ENCODE measurements around the gene ZNF513. TPM values are rescaled to one million over a fixed set of nuclear protein-coding genes. Genes with fewer than 3 reads are reported as not detected.
"Not testable (repeated sequence)": the region's sequence is repeated elsewhere in the genome, so short reads cannot be mapped to it uniquely, and the experiment has no call there.

ZNF513 gene, protein sequence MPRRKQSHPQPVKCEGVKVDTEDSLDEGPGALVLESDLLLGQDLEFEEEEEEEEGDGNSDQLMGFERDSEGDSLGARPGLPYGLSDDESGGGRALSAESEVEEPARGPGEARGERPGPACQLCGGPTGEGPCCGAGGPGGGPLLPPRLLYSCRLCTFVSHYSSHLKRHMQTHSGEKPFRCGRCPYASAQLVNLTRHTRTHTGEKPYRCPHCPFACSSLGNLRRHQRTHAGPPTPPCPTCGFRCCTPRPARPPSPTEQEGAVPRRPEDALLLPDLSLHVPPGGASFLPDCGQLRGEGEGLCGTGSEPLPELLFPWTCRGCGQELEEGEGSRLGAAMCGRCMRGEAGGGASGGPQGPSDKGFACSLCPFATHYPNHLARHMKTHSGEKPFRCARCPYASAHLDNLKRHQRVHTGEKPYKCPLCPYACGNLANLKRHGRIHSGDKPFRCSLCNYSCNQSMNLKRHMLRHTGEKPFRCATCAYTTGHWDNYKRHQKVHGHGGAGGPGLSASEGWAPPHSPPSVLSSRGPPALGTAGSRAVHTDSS
- total RNA-seq (10 to 100 TPM; 20.6 to 27.0 (median 21.9) TPM), total RNA-seq (12.6 to 49.8 (median 26.4) reads per million in 29 experiments)
- total RNA-seq (2013): 9.9 TPM

DNA sequence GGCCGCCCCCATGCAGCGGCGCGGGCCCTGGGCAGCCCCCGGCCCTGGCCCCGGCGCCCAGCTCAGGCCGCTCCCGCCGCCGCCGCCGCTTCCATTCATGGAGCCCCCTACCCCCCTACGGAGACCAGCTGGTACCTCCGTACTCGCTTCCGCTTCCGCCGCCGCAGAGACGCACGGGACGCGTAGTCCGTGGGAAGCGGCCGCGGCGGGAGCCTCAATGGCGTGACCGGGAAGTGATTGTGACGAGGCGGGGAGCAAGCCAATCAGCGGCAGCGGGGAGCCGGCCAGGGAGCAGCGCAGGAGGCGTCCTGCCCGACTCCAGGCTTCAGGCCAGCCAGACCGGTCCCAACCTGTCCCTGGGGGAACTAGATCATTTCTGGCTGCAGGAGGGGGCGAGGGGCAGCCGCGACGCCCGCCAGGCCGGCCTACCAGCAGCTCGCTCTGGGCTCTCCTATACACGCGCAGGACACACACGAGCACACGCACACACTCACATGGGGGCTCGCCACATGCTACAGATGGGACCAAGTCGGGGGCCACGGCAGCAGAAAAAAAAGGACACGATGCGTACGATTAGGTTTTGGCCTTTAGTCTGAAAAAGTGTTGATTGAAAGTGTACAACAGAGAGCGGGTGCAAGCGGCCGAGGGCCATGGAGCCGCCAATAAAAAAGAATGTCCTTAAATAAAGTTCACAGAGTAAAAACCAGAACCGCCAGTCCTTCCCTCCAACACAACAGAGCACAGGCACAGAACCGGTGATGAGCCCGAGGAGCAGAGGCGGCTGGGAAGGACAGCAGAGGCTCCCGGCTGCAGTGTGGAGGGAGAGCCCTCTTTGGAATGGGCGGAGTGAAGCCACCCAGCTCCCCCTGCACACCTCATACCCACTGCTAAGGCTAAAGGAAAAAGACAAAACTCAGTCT lies at the start of gene ZNF513:
ZNF513 (minus strand) TSS at position 109 of the 920 bp plus-strand sequence. CDS start 208 bp downstream, outside the sequence.
- DNase-seq: peak; percentile 62 to 92 (median 82)
- peak within 1 kb of the TSS; percentile 88 to 94 for H3K27ac Mint-ChIP-seq
- H3K36me3 Mint-ChIP-seq: peaks cover 44% of the 10 kb centered on the region
- WGBS (ENCODE audit: insufficient coverage): 10% methylated on average over 51 of the region's 67 CpGs
- Histone ChIP-seq H3K36me3 (ENCODE audit: control insufficient read depth in 2 of 2, extremely low read depth in 1 of 2, insufficient read depth in 1 of 2, low read length in 1 of 2) (peaks cover 29 to 55% of the 10 kb centered on the region in 2 donors), H3K27me3 (replicated peaks in 1 of 2; ENCODE audit: control insufficient read depth in 2 of 2, extremely low read depth in 1 of 2, insufficient read depth in 2 of 2, low read length in 1 of 2) (no peaks in the 10 kb centered on the region), H3K4me3 (ENCODE audit: control insufficient read depth in 1 of 2, extremely low read depth in 1 of 2, low read length in 1 of 2) (peak within 1 kb of the TSS; percentile 68 to 78), H3K4me1 (ENCODE audit: control insufficient read depth in 1 of 2, extremely low read depth in 1 of 2, insufficient read depth in 2 of 2, low read length in 2 of 2) (peaks cover 8 to 18% of the 10 kb centered on the region in 2 experiments), H3K27ac (ENCODE audit: low read length) (peak within 1 kb of the TSS; percentile 90), H3K9me3 (no peaks in the 10 kb centered on the region)
- H3K9me3 Mint-ChIP-seq: no peaks in the 10 kb centered on the region
- H3K4me1 Mint-ChIP-seq: peaks cover 23 to 34% (median 32%) of the 10 kb centered on the region in 3 donors
- H3K4me3 Mint-ChIP-seq: peak within 1 kb of the TSS; percentile 85 to 87 (median 87)
- ChIA-PET POLR2A (interaction anchor here in 1 of 2 donors (0.9 kb wide), 1 partner anchor 29 kb away, joined by 3 read pairs; no protein-coding TSS in a partner anchor), CTCF (interaction anchor here in 1 of 2 donors (1.4 kb wide), 2 partner anchors 11 to 29 kb away, joined by 3 to 5 read pairs; partner anchors contain the start of gene PPM1G)
- peak; percentile 93 to 97 (median 96) for ATAC-seq (replicated peaks in 1 of 4)
- H3K27me3 Mint-ChIP-seq: no peaks in the 10 kb centered on the region

- Mint-ChIP-seq H3K27ac (peak overlapping the region; percentile 95 to 96), H3K9me3 (no peaks in the 10 kb centered on the region), H3K4me1 (peaks cover 47 to 51% (median 48%) of the 10 kb centered on the region in 3 donors), H3K36me3 (peaks cover 15% of the 10 kb centered on the region), H3K4me3 (peak overlapping the region; percentile 97 to 98 (median 98)), H3K27me3 (no peaks in the 10 kb centered on the region)
- H3K4me3 ChIP-seq (ENCODE audit: control insufficient read depth in 1 of 2, extremely low read depth in 1 of 2, low read length in 1 of 2): peak overlapping the region; percentile 75 to 94
- WGBS (ENCODE audit: insufficient coverage): under 1% methylated on average over 46 of the region's 51 CpGs
- peaks cover 14 to 38% of the 10 kb centered on the region in 2 experiments for H3K4me1 ChIP-seq (ENCODE audit: control insufficient read depth in 1 of 2, extremely low read depth in 1 of 2, insufficient read depth in 2 of 2, low read length in 2 of 2)
- no peaks in the 10 kb centered on the region for H3K27me3 ChIP-seq (replicated peaks in 1 of 2; ENCODE audit: control insufficient read depth in 2 of 2, extremely low read depth in 1 of 2, insufficient read depth in 2 of 2, low read length in 1 of 2)
- no peaks in the 10 kb centered on the region for H3K9me3 ChIP-seq
- ChIA-PET CTCF (interaction anchor here (0.6 to 2.4 kb wide), 4 partner anchors 17 to 255 kb away, joined by 3 to 10 read pairs (median 3); partner anchors contain the start of gene PPM1G (in 1 of the 2)), POLR2A (interaction anchor here in 1 of 2 donors (1.2 kb wide), 1 partner anchor 19 kb away, joined by 3 read pairs; the partner anchor contains the start of gene PPM1G)
- peaks cover 3 to 12% of the 10 kb centered on the region in 2 donors for H3K36me3 ChIP-seq (ENCODE audit: control insufficient read depth in 2 of 2, extremely low read depth in 1 of 2, insufficient read depth in 1 of 2, low read length in 1 of 2)
- DNase-seq (peak in 34 of 35 experiments; percentile 11 to 81 (median 45)), ATAC-seq (replicated peaks in 1 of 4) (peak; percentile 62 to 77 (median 76))
- peak overlapping the region; percentile 88 for H3K27ac ChIP-seq (ENCODE audit: low read length)
Observed at GRCh38 chr2:27428978-27429541, 48.5 kb upstream of the ZNF513 start.

GRCh38 chr2:27428213-27428977 lies 47.9 kb upstream of the ZNF513 start, which contains the start of gene NRBP1:
Gene NRBP1, plus strand, starts transcription at chr2:27428631. Its CDS starts 4,643 bp downstream, at chr2:27433274.
- WGBS (ENCODE audit: insufficient coverage): under 1% methylated on average over 67 of the region's 75 CpGs
- CTCF ChIA-PET: interaction anchor here in 1 of 2 donors (1.1 to 2.4 kb wide), 2 partner anchors 19 to 255 kb away, joined by 3 to 10 read pairs; partner anchors contain the start of gene PPM1G
- no peaks in the 10 kb centered on the region for H3K27me3 Mint-ChIP-seq

DNA sequence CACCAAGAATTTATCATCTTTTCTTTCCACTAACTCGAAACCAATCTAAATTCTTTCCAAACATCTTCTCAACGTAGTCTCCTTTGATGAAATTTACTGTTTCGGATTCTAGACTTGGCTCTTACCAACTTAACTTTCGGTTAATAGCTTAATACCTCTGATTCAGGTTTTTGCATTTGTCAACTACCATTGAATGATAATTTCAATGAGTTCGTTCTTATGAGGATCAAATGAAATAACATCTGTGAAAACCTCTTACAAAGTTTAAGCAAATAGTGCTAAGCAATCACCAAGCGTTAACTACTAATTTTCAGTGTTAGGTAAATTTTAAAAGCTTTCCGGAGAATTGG lies 47.3 kb upstream of the ZNF513 start:
- Histone ChIP-seq H3K4me3 (ENCODE audit: control insufficient read depth in 1 of 2, extremely low read depth in 1 of 2, low read length in 1 of 2) (peak overlapping the region; percentile 73 to 94), H3K27ac (ENCODE audit: low read length) (peak overlapping the region; percentile 83), H3K27me3 (replicated peaks in 1 of 2; ENCODE audit: control insufficient read depth in 2 of 2, extremely low read depth in 1 of 2, insufficient read depth in 2 of 2, low read length in 1 of 2) (no peaks in the 10 kb centered on the region), H3K36me3 (ENCODE audit: control insufficient read depth in 2 of 2, extremely low read depth in 1 of 2, insufficient read depth in 1 of 2, low read length in 1 of 2) (no peaks in the 10 kb centered on the region), H3K9me3 (no peaks in the 10 kb centered on the region), H3K4me1 (ENCODE audit: control insufficient read depth in 1 of 2, extremely low read depth in 1 of 2, insufficient read depth in 2 of 2, low read length in 2 of 2) (peaks cover 14 to 35% of the 10 kb centered on the region in 2 experiments)
- no peaks in the 10 kb centered on the region for H3K27me3 Mint-ChIP-seq
- ChIA-PET POLR2A (interaction anchor here (0.6 to 0.8 kb wide), 4 partner anchors 10 to 62 kb away, joined by 3 to 4 read pairs (median 4); partner anchors contain the start of gene IFT172 (in 1 of the 2)), CTCF (no interaction called here)
- peak overlapping the region; percentile 97 to 98 (median 98) for H3K4me3 Mint-ChIP-seq
- H3K9me3 Mint-ChIP-seq: no peaks in the 10 kb centered on the region
- peak overlapping the region; percentile 98 for H3K27ac Mint-ChIP-seq
- H3K36me3 Mint-ChIP-seq: peaks cover 4% of the 10 kb centered on the region
- DNase-seq (no peak), ATAC-seq (replicated peaks in 1 of 4) (no peak)
- H3K4me1 Mint-ChIP-seq: peaks cover 36 to 39% (median 38%) of the 10 kb centered on the region in 3 donors
- WGBS (ENCODE audit: insufficient coverage): 100% methylated on average over 1 of the region's 7 CpGs

More at GRCh38 chr2:27428213-27428977, 47.9 kb upstream of the ZNF513 start, which contains the start of gene NRBP1:
- DNase-seq (peak; percentile 76 to 95 (median 87)), ATAC-seq (replicated peaks in 1 of 4) (peak; percentile 92 to 97 (median 94))
- Histone ChIP-seq H3K4me1 (ENCODE audit: control insufficient read depth in 1 of 2, extremely low read depth in 1 of 2, insufficient read depth in 2 of 2, low read length in 2 of 2) (peaks cover 14 to 38% of the 10 kb centered on the region in 2 experiments), H3K27ac (ENCODE audit: low read length) (peak within 1 kb of the TSS; percentile 88), H3K27me3 (replicated peaks in 1 of 2; ENCODE audit: control insufficient read depth in 2 of 2, extremely low read depth in 1 of 2, insufficient read depth in 2 of 2, low read length in 1 of 2) (no peaks in the 10 kb centered on the region), H3K4me3 (ENCODE audit: control insufficient read depth in 1 of 2, extremely low read depth in 1 of 2, low read length in 1 of 2) (peak within 1 kb of the TSS; percentile 75 to 94), H3K9me3 (no peaks in the 10 kb centered on the region), H3K36me3 (ENCODE audit: control insufficient read depth in 2 of 2, extremely low read depth in 1 of 2, insufficient read depth in 1 of 2, low read length in 1 of 2) (peaks cover 3 to 5% of the 10 kb centered on the region in 2 donors)
- peak within 1 kb of the TSS; percentile 98 for H3K27ac Mint-ChIP-seq
- POLR2A ChIA-PET: interaction anchor here (0.7 to 0.8 kb wide), 3 partner anchors 10 to 61 kb away, joined by 3 to 4 read pairs (median 4); partner anchors contain the start of gene IFT172 (in 1 of the 2)
- H3K9me3 Mint-ChIP-seq: no peaks in the 10 kb centered on the region
- H3K4me1 Mint-ChIP-seq: peaks cover 40 to 44% (median 44%) of the 10 kb centered on the region in 3 donors
- H3K4me3 Mint-ChIP-seq: peak within 1 kb of the TSS; percentile 97 to 98 (median 98)
- H3K36me3 Mint-ChIP-seq: peaks cover 8% of the 10 kb centered on the region

GRCh38 chr2:27425039-27425438 lies 44.5 kb upstream of the ZNF513 start:
- peaks cover 14 to 16% (median 15%) of the 10 kb centered on the region in 3 donors for H3K4me1 Mint-ChIP-seq
- peaks cover 8 to 14% of the 10 kb centered on the region in 2 experiments for H3K4me1 ChIP-seq (ENCODE audit: control insufficient read depth in 1 of 2, extremely low read depth in 1 of 2, insufficient read depth in 2 of 2, low read length in 2 of 2)
- H3K4me3 ChIP-seq (ENCODE audit: control insufficient read depth in 1 of 2, extremely low read depth in 1 of 2, low read length in 1 of 2); CTCF ChIA-PET; H3K36me3 ChIP-seq (ENCODE audit: control insufficient read depth in 2 of 2, extremely low read depth in 1 of 2, insufficient read depth in 1 of 2, low read length in 1 of 2); H3K9me3 ChIP-seq; H3K9me3 Mint-ChIP-seq; H3K4me3 Mint-ChIP-seq; DNase-seq; POLR2A ChIA-PET; H3K27ac ChIP-seq (ENCODE audit: low read length); H3K36me3 Mint-ChIP-seq; H3K27me3 ChIP-seq (replicated peaks in 1 of 2; ENCODE audit: control insufficient read depth in 2 of 2, extremely low read depth in 1 of 2, insufficient read depth in 2 of 2, low read length in 1 of 2); ATAC-seq (replicated peaks in 1 of 4); H3K27me3 Mint-ChIP-seq; H3K27ac Mint-ChIP-seq: not testable (repeated sequence)
- 97% methylated on average over 4 of the region's 10 CpGs for WGBS (ENCODE audit: insufficient coverage)
